ENCODE results near the gene CAMKMT.

Gene CAMKMT

GRCh38 chr2:44612276-44612675 lies 250.5 kb downstream of the CAMKMT start:
- no peak for DNase-seq

GRCh38 chr2:44614940-44615339 lies 253.2 kb downstream of the CAMKMT start:
- DNase-seq, result no peak

DNA sequence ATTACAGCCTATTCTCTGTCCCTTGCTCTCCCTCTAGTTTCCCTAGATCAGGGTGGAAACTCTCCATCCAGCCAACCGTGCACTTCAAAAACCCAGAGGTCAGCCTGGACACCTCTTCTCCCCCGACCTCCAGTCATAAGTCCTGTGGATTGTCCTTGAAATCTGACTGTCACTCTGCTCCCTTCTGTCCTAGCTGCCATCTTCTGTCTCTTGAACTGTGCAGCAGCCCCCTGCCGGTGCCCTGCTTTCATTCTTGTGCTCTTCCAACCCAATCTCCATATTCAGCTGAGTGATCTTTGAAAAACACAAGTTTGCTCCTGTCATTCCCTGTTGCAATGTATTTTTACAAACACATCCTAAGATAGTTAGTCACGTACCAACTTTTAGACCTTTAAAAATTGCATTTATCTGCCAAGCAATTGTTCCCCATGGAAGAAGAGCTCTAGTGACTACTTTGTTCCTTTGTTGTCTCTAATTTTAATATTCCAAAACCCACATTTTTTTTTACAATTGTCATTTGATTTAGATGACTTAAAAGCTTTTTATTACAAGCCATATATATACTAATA lies 254.3 kb downstream of the CAMKMT start:
- DNase-seq, result no peak

GRCh38 chr2:44616667-44617155 lies 255.0 kb downstream of the CAMKMT start:
- DNase-seq, result no peak

DNA sequence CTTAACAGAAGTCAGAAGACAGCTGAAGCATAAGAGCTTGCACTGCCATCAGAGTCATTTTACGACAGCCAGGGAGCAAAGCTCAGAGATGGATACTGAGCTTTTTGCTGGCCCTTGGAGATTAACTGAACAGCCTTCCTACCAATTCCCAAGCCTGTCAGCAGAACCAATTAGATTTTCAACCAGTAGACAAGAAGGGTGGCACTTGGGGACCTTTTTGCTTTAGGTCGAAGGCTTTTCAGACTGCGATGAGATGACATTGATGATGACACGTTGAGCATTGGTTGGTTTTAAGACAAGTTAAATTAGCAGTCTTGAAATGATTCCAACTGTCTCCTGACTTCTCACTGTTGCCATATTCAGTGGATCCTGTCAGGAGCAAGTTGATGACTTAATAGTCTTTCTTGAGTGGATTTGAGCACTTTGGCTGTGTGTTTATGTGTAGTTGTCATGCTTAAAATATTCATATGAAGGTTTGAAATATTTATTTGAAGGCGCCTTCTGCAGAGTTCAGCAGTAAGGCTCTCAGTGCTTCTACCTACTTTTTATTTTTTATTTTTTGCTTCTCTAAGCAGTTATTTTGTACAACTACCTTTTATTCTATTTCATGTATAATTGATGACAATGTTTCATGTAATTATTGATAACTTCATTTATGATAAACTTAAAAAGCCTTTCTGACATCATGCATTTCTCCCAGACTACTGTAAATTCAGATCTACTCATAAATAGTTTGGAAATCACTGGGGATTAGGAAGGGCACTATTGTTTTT lies 256.7 kb downstream of the CAMKMT start:
- DNase-seq, result no peak

DNA sequence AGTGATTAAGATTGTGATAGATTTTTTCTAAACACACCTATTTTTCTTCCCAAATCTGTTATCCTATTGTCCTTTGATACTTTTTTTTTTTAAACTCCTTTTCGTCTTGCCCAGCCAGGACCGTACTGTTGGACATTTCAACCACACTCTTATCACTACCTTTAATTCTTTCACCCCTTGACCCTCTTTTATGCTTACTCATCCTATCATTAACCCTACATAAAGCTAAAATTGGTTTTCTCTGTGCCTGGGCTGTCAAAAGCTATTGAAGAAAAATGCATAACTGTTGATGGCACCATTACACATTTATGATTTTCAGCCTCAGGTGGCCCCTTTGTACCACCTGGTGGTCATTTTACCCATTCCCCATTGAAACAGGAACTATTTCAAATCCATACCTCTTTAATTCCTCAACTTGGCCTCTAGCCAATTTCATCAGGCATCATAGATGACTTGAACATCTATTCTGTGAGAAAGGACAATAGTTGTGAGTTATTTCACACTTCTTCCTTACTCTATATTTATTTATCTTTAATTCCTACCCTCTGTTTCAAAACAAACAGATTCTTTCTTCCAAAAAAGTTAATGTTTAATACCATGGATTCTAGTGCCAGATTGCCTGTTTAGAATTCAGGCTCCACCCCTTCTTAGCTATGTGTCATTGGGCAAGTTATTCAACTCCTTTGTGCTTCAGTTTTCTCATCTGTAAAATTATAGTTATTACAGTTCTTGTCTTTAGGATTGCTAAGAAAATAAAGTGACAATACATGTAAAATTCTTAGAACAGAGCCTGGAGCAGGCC lies 258.6 kb downstream of the CAMKMT start:
- no peak for DNase-seq

DNA sequence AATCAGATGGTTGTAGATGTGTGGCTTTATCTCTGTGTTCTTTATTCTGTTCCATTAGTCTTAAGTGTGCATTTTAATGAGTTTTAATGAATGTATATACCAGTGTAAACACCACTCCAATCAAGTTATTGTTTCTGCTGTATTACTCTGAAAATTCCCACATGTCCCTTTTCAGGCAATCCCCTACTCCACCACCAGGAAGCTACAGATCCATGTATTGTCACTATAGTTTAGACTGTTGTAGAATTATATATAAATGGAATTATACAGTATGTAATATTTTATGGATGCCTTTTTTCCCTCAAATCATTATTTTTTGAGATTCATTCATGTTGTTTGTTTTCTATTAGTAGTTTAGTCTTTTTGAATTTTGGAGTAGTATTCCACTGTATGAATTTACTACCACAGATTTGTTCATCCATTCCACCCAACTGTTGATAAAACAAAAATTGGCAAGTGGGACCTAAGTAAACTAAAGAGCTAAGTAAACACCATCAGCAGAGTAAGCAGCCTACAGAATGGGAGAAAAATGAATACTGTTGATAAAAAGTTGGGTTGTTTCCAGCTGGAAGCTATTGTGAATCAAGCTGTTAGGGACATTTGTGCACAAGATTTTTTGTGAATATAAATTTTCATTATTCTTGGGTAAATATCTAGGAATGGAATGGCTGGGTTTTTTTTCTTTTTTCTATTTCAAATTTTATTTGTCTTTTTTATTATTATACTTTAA lies 262.0 kb downstream of the CAMKMT start:
- no peak for DNase-seq

DNA sequence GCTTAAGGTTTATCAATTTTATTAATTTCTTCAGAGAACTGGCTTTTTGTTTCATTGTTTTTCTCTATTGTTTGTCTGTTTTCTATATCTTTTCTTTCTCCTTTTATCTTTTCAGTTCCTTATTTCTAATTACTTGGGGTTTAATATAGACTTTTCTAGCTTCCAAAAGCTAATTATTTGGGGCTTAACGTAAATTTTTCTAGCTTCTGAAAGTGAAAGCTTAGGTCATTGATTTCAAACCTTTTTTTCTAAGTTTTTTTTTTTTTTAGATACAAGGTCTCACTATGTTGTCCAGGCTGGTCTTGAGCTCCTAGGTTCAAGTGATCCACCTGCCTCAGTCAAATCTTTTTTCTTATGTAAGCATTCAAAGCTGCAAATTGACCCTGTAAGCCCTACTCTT lies 266.6 kb downstream of the CAMKMT start:
- no peak for DNase-seq

DNA sequence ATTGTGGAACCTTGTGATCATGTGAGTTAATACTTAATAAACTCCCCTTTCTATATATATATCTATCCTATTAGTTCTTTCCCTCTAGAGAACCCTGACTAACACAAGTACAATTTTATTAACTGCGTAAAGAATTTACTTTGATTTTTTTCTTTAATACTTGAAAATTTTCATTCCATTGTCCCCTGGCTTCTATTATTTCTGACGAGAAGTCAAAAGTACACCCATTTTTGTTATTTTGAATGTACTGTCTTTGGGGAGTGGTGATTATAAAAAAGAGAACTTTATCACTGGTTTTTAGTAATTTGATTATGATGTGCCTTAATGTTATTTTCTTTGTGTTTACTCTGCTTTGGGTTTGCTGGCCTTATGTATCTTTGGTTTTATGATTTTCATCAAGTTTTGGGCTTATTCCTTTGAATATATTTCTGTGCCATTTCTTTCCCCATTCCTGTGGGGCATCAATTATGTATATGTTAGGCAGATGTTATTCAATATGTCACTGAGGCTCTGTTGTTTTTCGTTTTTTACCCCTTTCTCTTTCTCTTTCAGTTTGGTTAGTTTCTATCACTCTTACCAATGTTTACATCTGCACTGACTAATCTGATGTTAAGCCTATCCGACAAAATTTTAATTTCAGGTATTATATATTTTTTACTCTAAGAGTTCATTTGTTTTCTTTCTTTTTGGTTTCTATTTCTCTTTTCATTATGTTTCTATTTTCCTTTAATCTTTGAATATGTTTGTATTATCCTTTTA lies 271.4 kb downstream of the CAMKMT start:
- no peak for DNase-seq

- no peak for DNase-seq
Observed at GRCh38 chr2:44635725-44636124, 274.0 kb downstream of the CAMKMT start.

DNA sequence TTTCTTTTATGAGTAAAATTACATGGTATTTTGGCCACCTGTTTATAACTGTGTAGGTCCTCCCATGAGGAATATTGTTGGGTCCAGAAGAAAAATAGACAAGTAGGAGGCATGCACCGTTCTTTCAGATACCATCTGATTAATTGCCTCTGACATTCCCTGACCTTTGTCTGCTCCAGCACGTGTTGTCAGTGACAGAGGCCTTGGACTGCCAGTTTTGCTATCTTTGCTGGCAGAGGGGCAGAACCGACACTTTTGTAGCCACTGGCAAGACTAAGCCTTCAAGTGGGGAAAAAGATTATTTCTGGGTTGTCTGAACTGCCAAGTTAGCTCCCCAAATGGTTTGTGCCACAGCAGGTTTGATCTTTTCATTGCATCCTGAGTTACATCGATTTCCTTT lies 276.9 kb downstream of the CAMKMT start:
- no peak for DNase-seq

DNA sequence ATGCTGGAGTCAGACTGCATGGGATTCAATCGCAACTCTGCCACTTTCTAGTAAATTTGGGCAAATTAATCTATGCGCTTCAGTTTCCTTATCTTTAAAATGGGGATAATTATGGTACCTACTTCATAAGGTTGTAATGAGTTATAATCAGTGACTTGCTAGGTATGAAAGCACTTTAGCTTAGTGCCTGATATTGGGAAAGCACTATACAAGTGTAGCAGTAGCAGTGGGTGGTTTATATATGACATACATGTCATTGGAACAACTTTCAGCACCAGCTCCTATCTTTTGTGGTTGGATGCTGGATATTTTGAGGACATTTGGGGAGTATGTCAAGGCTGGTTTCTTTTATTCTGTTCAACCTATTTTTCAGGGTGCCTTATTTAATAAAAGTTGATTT lies 277.7 kb downstream of the CAMKMT start:
- no peak for DNase-seq

DNA sequence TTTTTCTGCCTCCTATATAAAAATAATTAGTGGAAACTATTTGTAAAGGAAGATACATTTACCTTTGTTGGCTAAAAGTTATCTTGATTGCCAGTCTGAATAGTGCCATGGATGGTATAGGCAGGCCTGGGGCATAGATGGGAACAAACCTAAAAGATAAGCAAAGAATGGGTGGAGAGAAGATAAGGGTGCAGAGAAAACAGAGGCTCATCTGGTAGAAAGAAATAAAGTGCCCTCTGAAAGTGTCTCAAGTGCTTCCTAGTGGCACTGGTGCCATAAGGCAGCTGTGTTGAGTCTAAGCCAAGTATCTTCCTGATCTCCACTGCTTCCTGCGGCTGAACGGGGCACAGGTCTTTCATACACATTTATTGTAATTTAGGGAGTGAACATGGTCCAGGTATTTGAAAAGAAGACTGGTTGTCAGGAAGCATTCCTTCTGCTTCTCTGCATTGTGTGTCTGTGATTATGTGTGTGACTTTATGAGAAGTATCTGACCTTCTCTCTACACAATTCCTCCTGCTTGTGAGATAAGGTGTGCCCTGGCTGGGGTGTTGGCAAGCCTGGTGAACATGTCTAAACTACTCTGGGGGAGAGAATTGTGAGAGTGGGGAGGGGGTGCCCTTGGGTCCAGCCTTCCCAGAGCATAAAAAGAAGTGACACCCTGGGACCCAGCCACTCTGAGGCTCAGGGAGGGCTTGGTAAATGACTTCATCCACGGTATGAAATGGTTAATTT lies 280.5 kb downstream of the CAMKMT start:
- DNase-seq, result no peak

DNA sequence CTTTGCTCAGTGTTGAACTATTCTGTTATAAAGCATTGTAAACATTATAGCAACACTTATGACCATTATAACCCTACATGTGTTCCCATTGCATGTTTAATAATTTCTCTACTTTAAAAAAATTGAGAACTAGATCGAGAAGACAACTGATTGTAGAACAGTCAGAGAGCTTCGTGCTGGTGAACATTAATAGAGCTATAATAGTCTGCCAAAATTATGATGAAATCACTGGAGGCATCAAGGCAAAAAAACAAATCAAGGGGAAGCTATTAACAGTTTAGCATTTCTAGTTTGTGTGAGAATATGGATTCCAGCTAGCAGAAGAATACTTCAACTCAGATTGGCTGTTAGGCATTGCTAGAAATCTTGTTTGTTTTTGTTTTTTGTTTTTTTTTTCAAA lies 284.2 kb downstream of the CAMKMT start:
- DNase-seq, result no peak

DNA sequence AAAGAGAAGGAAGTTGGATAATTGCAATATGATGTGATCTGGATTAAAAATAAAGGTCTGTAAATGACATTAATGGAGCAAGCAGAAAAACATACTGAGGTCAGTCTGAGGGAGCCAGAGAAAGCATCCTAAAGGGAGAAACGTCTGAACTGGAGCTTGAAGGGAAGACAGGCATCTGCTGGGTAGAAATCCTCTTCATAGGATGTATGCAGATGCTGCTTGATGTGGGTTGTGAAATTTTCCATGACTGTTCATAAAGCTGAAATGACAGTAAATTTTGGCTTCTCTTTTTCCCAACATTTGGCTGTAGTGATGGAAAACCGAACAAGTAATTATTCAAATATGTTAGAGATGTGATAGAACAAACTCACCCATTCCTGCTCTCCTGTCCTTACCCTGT lies 287.6 kb downstream of the CAMKMT start:
- no peak for DNase-seq

GRCh38 chr2:44650796-44651195 lies 289.0 kb downstream of the CAMKMT start:
- DNase-seq, result no peak

GRCh38 chr2:44651974-44652373 lies 290.2 kb downstream of the CAMKMT start:
- no peak for DNase-seq

GRCh38 chr2:44652701-44653100 lies 291.0 kb downstream of the CAMKMT start:
- no peak for DNase-seq

DNA sequence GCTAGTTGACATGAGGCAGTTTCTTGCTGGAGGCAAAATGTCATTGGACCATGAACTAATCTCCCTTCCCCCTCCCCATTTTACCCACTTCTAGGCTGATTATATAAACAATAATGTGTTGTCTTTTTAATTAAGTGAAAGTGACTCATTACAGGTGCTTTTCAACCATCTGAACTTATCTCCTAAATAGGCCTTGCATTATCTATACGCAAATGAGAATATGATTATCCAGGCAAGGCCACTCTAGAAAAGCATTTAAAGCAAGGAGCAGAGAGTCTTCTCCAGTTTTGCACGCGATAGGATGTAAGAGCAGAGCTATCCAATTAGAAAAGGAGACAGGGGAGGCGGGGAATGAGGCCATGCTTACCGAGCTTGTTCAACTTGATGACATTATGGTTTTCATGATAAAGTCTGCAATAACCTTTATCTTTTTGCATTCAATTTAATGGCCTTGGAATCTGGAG lies 293.7 kb downstream of the CAMKMT start:
- no peak for DNase-seq

GRCh38 chr2:44656460-44656859 lies 294.7 kb downstream of the CAMKMT start:
- no peak for DNase-seq

DNA sequence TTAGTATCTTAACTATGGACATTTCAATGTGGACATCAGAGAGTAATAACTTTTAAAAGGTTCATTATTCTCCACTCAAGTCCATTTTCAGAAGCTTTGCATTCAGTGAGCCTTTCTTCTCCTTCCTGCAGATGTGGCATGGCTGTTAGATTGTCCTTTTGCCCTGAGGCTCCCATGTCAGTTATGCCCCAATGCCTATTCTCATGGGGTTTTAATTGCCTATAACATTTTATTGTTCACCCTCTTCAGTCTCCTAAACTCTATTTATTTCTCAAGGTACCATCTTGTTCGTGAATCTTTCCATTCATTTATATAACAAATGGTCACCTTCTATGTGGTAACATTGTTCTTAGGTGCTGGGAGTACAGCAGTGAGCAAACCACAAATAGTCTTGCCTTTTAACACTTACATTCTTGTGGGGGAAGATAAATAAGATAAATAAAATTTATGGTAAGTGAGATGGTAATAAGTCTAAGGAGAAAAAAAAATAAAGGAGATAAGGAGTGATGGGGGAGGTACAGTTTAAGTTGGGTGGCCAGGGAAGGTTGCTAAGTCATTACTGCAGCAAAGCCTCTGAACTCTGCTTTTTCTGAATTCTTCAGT lies 301.8 kb downstream of the CAMKMT start:
- DNase-seq, result no peak

Measured in activated CD4-positive, alpha-beta T cell treated with anti-CD3 and anti-CD28 coated beads for 4 hours (primary cell).